Neural progenitor cell (in vitro differentiated cells): Measurements from ENCODE around the gene AIFM2. TPM values are rescaled to one million over a fixed set of nuclear protein-coding genes. Genes with fewer than 3 reads are reported as not detected.

ENCODE experiments used
- DNase-seq: peaks from one replicate; pipeline ENCODE4 v3.0.0-alpha.2; 2016; ENCODE audit warnings: low spot score
- H2AFZ ChIP-seq: fragments of 200-600 bp; sonication (generic); replicated peaks from 2 replicates; pipeline ENCODE4 v1.6.1; 2016; ENCODE audit warnings: antibody characterized with exemption
- H3F3A ChIP-seq: fragments of 200-600 bp; sonication (generic); 2 replicates; pipeline ENCODE4 v1.6.1; 2016; ENCODE audit warnings: antibody characterized with exemption, low read depth
- H3K27ac ChIP-seq: fragments of 200-600 bp; sonication (generic); 2 replicates; pipeline ENCODE4 v1.5.1; 2016; ENCODE audit warnings: mild to moderate bottlenecking
- H3K27me3 ChIP-seq: fragments of 200-600 bp; sonication (generic); 2 replicates; pipeline ENCODE4 v1.6.1; 2016; ENCODE audit warnings: mild to moderate bottlenecking, moderate library complexity
- H3K36me3 ChIP-seq: fragments of 200-600 bp; sonication (generic); 2 replicates; pipeline ENCODE4 v1.5.1; 2016
- H3K4me1 ChIP-seq: fragments of 200-600 bp; sonication (generic); 2 replicates; pipeline ENCODE4 v1.6.1; 2016; ENCODE audit warnings: mixed run types
- H3K4me2 ChIP-seq: fragments of 200-600 bp; sonication (generic); 2 replicates; pipeline ENCODE4 v1.6.1; 2016
- H3K4me3 ChIP-seq: fragments of 200-600 bp; sonication (generic); 2 replicates; pipeline ENCODE4 v1.5.1; 2016
- H3K79me2 ChIP-seq: fragments of 200-600 bp; sonication (generic); 2 replicates; pipeline ENCODE4 v1.6.1; 2016; ENCODE audit warnings: low read depth
- H3K9ac ChIP-seq: fragments of 200-600 bp; sonication (generic); 2 replicates; pipeline ENCODE4 v1.6.1; 2016
- H3K9me3 ChIP-seq: fragments of 200-600 bp; sonication (generic); 2 replicates; pipeline ENCODE4 v1.5.1; 2016; ENCODE audit warnings: low read depth
- H4K20me1 ChIP-seq: fragments of 200-600 bp; sonication (generic); 2 replicates; pipeline ENCODE4 v1.6.1; 2016; ENCODE audit warnings: low read depth
- H3K27ac Mint-ChIP-seq: 3 replicates; pipeline ENCODE4 v1.8.0; 2021; ENCODE audit warnings: mixed read lengths
- H3K27me3 Mint-ChIP-seq: 2 replicates; pipeline ENCODE4 v1.8.0; 2022; ENCODE audit warnings: low read depth, mild to moderate bottlenecking, inconsistent platforms, moderate library complexity, mixed read lengths; ENCODE audit not compliant: insufficient read depth
- H3K36me3 Mint-ChIP-seq: 3 replicates; pipeline ENCODE4 v1.8.0; 2021; ENCODE audit warnings: mixed read lengths
- H3K4me1 Mint-ChIP-seq: 3 replicates; pipeline ENCODE4 v1.8.0; 2021; ENCODE audit warnings: mixed read lengths
- H3K4me3 Mint-ChIP-seq: 3 replicates; pipeline ENCODE4 v1.8.0; 2021; ENCODE audit warnings: mild to moderate bottlenecking, moderate library complexity, mixed read lengths
- H3K9me3 Mint-ChIP-seq: 3 replicates; pipeline ENCODE4 v1.8.0; 2020; ENCODE audit warnings: mixed read lengths
- EZH2 ChIP-seq: fragments of 200-600 bp; sonication (generic); IDR thresholded peaks from 2 replicates; pipeline ENCODE4 v1.6.1; 2017; ENCODE audit warnings: antibody characterized with exemption, mild to moderate bottlenecking, moderate library complexity
- EZH2phosphoT487 ChIP-seq: fragments of 200-600 bp; sonication (generic); IDR thresholded peaks from 2 replicates; pipeline ENCODE4 v1.6.1; 2017; ENCODE audit warnings: antibody characterized with exemption
- total RNA-seq: library from RNA; depleted of rRNA; stranded (reverse); fragments of >200 nt; gene quantifications from 2 replicates; pipeline ENCODE4 v1.2.3, GENCODE V29; 2015; ENCODE audit warnings: low replicate concordance
- TF ChIP-seq, protein P1 (sequence below): fragments of 200-600 bp; sonication (generic); IDR thresholded peaks from 2 replicates; pipeline ENCODE4 v1.5.1; 2017; ENCODE audit warnings: antibody characterized with exemption, mild to moderate bottlenecking

The AIFM2 gene
- total RNA-seq, 1 donor from 2014 or later: 1.1 TPM

DNA sequence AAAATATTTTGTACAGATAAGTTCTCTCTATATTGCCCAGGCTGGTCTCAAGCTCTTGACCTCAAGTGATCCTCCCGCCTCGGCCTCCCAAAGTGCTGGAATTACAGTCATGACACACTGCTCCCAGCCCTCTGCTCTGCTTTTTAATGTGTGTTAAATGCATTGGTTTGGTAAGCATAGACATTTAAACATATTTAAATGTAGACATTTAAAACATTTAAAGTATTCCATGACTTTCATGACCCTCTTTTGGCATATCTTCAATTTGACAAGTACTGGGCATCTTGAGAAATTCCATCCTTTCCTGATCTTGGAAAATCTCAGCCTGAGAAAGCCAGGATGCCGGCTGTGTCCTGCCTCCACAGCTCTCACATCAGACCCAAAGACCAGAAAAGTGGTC is 42.9 kb upstream of the AIFM2 start:
- Histone ChIP-seq H3K79me2 (no peaks in the 10 kb centered on the region), H3K4me2 (no peak overlapping the region), H3K9ac (no peak overlapping the region), H4K20me1 (no peaks in the 10 kb centered on the region), H3K36me3 (no peaks in the 10 kb centered on the region), H3K4me3 (no peak overlapping the region), H3K9me3 (no peaks in the 10 kb centered on the region), H3K4me1 (no peaks in the 10 kb centered on the region), H3F3A (peaks cover 13% of the 10 kb centered on the region), H2AFZ (no peak overlapping the region), H3K27me3 (no peaks in the 10 kb centered on the region), H3K27ac (no peak overlapping the region)
- peaks cover 4% of the 10 kb centered on the region for H3K9me3 Mint-ChIP-seq
- peaks cover 4% of the 10 kb centered on the region for H3K27me3 Mint-ChIP-seq
- peaks cover 4% of the 10 kb centered on the region for H3K4me1 Mint-ChIP-seq
- no peak overlapping the region for H3K27ac Mint-ChIP-seq
- no peaks in the 10 kb centered on the region for H3K36me3 Mint-ChIP-seq
- H3K4me3 Mint-ChIP-seq: no peak overlapping the region
- DNase-seq: no peak
- TF ChIP-seq, protein P1, sequence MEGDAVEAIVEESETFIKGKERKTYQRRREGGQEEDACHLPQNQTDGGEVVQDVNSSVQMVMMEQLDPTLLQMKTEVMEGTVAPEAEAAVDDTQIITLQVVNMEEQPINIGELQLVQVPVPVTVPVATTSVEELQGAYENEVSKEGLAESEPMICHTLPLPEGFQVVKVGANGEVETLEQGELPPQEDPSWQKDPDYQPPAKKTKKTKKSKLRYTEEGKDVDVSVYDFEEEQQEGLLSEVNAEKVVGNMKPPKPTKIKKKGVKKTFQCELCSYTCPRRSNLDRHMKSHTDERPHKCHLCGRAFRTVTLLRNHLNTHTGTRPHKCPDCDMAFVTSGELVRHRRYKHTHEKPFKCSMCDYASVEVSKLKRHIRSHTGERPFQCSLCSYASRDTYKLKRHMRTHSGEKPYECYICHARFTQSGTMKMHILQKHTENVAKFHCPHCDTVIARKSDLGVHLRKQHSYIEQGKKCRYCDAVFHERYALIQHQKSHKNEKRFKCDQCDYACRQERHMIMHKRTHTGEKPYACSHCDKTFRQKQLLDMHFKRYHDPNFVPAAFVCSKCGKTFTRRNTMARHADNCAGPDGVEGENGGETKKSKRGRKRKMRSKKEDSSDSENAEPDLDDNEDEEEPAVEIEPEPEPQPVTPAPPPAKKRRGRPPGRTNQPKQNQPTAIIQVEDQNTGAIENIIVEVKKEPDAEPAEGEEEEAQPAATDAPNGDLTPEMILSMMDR: no peak
- no peak for TF ChIP-seq EZH2phosphoT487
- no peak for TF ChIP-seq EZH2

DNA sequence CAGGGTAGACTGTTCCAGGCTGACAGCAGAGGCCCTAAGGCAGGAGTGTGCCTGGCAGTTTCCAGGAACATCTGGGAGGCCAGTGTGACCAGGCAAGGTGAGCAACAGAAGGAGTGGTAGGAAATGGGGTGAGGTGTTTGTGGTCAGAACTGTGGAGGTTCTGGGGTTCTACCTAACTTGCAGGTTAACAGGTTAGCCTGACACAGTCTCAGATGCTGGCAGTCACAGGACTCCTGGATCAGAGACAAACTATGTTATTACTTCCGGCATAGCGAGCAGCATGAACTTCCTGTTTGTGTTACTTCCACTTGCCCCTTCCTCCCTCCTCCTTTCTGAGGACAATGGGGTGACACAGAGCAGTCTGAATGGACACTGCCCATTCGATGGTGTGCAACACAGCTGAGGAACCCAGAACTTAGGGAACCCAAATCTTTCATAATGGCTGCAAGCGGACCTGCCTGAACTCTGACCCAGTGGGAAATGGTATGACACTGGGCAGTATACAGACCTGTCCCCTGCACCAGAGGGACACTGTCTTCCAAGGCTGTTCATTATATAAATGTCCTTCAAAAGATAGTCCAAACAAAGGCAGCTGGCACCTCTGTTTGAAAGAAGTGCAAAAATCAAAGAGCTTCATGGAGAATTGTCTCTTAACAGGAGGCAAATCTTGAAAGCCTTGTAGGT is 41.6 kb upstream of the AIFM2 start:
- Histone ChIP-seq H3K4me2 (no peak overlapping the region), H3K4me3 (no peak overlapping the region), H3K36me3 (no peaks in the 10 kb centered on the region), H4K20me1 (peaks cover 10% of the 10 kb centered on the region), H3K27me3 (no peaks in the 10 kb centered on the region), H2AFZ (no peak overlapping the region), H3K9ac (no peak overlapping the region), H3F3A (peaks cover 20% of the 10 kb centered on the region), H3K9me3 (no peaks in the 10 kb centered on the region), H3K79me2 (peaks cover 11% of the 10 kb centered on the region), H3K27ac (no peak overlapping the region), H3K4me1 (peaks cover 2% of the 10 kb centered on the region)
- H3K9me3 Mint-ChIP-seq: no peaks in the 10 kb centered on the region
- H3K27ac Mint-ChIP-seq: no peak overlapping the region
- peaks cover 2% of the 10 kb centered on the region for H3K27me3 Mint-ChIP-seq
- TF ChIP-seq EZH2 (no peak), EZH2phosphoT487 (no peak)
- TF ChIP-seq, protein P1: no peak
- no peak for DNase-seq
- H3K36me3 Mint-ChIP-seq: no peaks in the 10 kb centered on the region
- H3K4me1 Mint-ChIP-seq: peaks cover 8% of the 10 kb centered on the region
- no peak overlapping the region for H3K4me3 Mint-ChIP-seq

DNA sequence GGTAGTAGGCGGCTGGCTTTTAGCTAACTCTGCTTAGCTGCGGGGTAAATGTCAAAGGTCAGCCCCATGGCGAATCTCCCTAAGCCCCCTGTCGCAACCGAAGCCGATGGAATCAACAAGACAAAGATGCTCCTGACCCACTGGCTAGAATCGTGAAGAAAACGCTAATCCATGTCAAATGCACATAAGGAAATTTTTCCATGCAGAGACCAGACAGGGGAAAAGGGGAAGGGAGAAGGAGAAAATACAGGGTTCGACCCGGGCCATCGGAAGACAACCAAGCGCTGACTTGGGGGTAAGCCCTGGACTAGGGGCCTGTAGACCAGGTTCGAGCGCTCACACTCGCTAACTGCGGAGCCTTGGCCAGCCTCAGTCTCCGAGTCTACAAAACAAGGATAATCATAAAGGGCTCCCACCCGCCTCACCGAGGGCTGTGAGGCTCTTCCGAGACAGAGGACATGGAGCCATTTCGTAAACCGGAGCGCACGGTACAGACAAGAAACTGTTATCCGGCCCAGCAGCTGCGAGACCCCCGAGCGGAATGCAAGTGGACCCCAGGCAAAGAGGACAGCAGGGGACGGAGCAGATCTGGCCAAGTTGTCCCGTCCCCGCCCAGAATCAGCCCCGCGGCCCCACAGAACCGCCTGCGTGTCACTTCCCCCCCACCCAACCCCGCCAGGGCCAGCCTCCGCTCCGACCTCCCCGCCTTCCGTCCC is 37.2 kb upstream of the AIFM2 start:
- H3K9ac ChIP-seq: peak overlapping the region; percentile 80
- peaks cover 9% of the 10 kb centered on the region for H3K36me3 Mint-ChIP-seq
- peaks cover 3% of the 10 kb centered on the region for H3K27me3 Mint-ChIP-seq
- H3K9me3 Mint-ChIP-seq: no peaks in the 10 kb centered on the region
- peak; percentile 84 for DNase-seq
- peaks cover 53% of the 10 kb centered on the region for H3K79me2 ChIP-seq
- H4K20me1 ChIP-seq: peaks cover 50% of the 10 kb centered on the region
- peak overlapping the region; percentile 92 for H3K4me3 ChIP-seq
- no peak overlapping the region for H2AFZ ChIP-seq
- H3K9me3 ChIP-seq: no peaks in the 10 kb centered on the region
- H3F3A ChIP-seq: peaks cover 20% of the 10 kb centered on the region
- H3K27ac ChIP-seq: peak overlapping the region; percentile 44
- H3K4me3 Mint-ChIP-seq: peak overlapping the region; percentile 97
- H3K4me2 ChIP-seq: peak overlapping the region; percentile 89
- H3K27me3 ChIP-seq: no peaks in the 10 kb centered on the region
- H3K36me3 ChIP-seq: no peaks in the 10 kb centered on the region
- H3K4me1 ChIP-seq: peaks cover 17% of the 10 kb centered on the region
- TF ChIP-seq EZH2 (no peak), EZH2phosphoT487 (no peak)
- TF ChIP-seq, protein P1: no peak
- peaks cover 24% of the 10 kb centered on the region for H3K4me1 Mint-ChIP-seq
- H3K27ac Mint-ChIP-seq: peak overlapping the region; percentile 57
